ACC112 (cell line): ENCODE data around the gene PDIA3.

ENCODE experiments used
- H2AFZ ChIP-seq: fragments of 200-600 bp; sonication (generic); one replicate; pipeline ENCODE4 v1.6.0; 2017; ENCODE audit warnings: antibody characterized with exemption, low read length; ENCODE audit not compliant: unreplicated experiment
- H3K27ac ChIP-seq: fragments of 200-600 bp; sonication (generic); 2 replicates; pipeline ENCODE4 v1.5.1; 2014; ENCODE audit warnings: low read depth, mild to moderate bottlenecking, antibody characterized with exemption, low read length, moderate library complexity
- H3K27me3 ChIP-seq: fragments of 200-600 bp; sonication (generic); 2 replicates; pipeline ENCODE4 v1.6.1; 2014; ENCODE audit warnings: mild to moderate bottlenecking, antibody characterized with exemption, low read length, moderate library complexity, mixed read lengths; ENCODE audit not compliant: insufficient read depth
- H3K36me3 ChIP-seq: fragments of 200-600 bp; sonication (generic); 2 replicates; pipeline ENCODE4 v1.6.1; 2016; ENCODE audit warnings: mild to moderate bottlenecking, antibody characterized with exemption, low read length, moderate library complexity, mixed read lengths; ENCODE audit not compliant: insufficient read depth
- H3K4me1 ChIP-seq: fragments of 200-600 bp; sonication (generic); one replicate; pipeline ENCODE4 v1.6.1; 2016; ENCODE audit warnings: low read length, mixed read lengths; ENCODE audit not compliant: insufficient read depth, unreplicated experiment, control insufficient read depth
- H3K4me3 ChIP-seq: fragments of 200-600 bp; sonication (generic); 2 replicates; pipeline ENCODE4 v1.5.1; 2014; ENCODE audit warnings: mild to moderate bottlenecking, low read depth, low read length
- H3K79me2 ChIP-seq: fragments of 200-600 bp; sonication (generic); one replicate; pipeline ENCODE4 v1.6.0; 2016; ENCODE audit warnings: low read length; ENCODE audit not compliant: control insufficient read depth, unreplicated experiment, insufficient read depth

PDIA3 gene

DNA sequence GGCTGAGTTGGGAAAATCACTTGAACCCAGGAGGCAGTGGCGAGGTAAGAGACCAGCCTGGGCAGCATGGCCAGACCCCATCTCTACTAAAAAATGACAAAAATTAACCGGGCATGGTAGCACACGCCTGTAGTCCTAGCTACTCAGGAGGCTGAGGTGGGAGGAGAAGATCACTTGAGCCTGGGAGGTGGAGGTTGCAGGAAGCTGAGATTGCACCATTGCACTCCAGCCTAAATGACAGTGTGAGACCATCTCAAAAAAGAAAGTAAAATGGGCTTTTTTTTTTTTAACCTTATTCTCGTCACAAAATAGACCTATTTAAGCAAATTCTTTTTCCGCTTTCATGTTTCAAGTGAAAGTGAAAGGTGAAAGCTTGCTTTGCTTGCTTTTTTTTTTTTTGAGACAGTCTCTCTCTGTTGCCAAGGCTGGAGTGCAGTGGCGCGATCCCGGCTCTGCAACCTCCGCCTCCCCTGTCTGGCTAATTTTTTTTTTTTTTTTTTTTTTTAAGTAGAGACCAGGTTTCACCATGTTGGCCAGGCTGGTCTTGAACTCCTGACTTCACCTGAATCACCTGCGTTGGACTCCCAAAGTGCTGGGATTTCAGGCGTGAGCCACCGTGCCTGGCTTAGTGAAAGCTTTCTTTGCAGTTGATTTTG is 3.6 kb downstream of the PDIA3 start:
- Histone ChIP-seq H3K27me3 (no peaks in the 10 kb centered on the region), H3K79me2 (peaks cover 87% of the 10 kb centered on the region), H3K36me3 (peaks cover 21% of the 10 kb centered on the region), H3K4me1 (peaks cover 17% of the 10 kb centered on the region), H3K27ac (no peak overlapping the region), H2AFZ (no peak overlapping the region), H3K4me3 (peak overlapping the region; percentile 65)

DNA sequence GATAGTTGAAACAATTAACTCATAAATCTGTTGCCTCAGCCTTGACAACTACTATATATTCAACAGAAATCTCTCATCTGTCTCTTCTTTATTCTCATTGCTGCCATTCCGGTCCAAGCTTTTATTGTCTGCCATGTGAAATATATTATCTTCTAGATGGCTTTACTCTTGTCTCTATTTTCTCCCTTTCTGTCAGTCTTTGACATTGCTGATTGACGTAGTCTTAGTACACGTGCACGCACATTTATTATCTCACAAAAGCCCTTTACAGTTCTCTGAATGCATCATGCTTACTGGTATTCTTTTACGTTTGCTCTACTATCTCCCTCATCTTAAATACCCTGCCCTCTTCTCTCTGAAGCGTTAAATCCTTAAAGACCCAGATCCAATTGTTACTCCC is 5.6 kb downstream of the PDIA3 start:
- Histone ChIP-seq H3K4me1 (peaks cover 17% of the 10 kb centered on the region), H3K79me2 (peaks cover 87% of the 10 kb centered on the region), H2AFZ (no peak overlapping the region), H3K4me3 (no peak overlapping the region), H3K27me3 (no peaks in the 10 kb centered on the region), H3K27ac (no peak overlapping the region), H3K36me3 (peaks cover 29% of the 10 kb centered on the region)

DNA sequence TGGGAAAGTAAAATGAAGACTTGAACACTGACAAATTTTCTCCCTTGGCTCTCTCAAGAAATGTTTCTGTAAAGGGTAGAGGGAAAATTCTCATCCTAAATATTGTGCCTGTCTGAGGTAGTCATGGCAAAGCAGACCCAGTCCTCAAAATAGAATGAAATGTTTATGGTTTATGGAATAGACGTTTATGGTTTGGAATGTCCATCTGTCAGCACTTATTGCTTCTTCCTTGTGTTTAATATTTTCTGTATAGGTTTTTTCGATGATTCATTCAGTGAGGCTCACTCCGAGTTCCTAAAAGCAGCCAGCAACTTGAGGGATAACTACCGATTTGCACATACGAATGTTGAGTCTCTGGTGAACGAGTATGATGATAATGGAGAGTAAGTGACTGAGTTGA is 16.6 kb downstream of the PDIA3 start:
- Histone ChIP-seq H3K79me2 (peaks cover 5% of the 10 kb centered on the region), H3K36me3 (peaks cover 47% of the 10 kb centered on the region), H2AFZ (no peak overlapping the region), H3K27me3 (no peaks in the 10 kb centered on the region), H3K4me3 (no peak overlapping the region), H3K27ac (no peak overlapping the region), H3K4me1 (no peaks in the 10 kb centered on the region)

DNA sequence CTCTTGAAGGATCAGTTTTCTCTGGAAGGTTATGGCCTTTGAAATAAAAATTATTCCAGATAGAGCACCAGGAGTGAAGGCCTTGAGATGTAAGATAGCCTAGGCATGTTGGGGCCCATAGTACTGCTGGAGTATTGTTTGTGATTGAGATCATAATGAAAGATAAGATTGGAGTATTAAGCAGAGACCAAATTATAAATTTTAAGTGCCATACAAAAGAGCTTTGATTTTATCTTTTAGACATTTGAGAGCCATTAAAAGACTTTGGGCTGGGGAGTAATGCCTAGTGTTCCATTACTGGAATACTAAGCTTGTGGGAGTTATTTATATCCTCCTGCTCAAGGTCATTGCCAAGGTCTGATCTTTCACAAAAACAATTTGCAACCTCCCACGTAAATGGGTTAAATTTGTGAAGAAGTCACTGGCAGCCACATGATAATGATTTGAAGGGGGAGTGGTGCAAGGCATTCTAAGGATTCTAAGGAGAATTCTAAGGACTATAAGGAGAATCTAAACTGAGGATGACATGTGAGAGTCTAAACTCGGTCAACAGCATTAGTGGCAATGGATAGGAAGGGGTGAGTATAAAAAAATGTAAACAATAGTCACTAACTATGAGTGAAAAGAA is 17.7 kb downstream of the PDIA3 start:
- H3K4me3 ChIP-seq, result no peak overlapping the region
- no peak overlapping the region for H2AFZ ChIP-seq
- no peaks in the 10 kb centered on the region for H3K4me1 ChIP-seq
- H3K79me2 ChIP-seq, result peaks cover 5% of the 10 kb centered on the region
- H3K36me3 ChIP-seq, result peaks cover 50% of the 10 kb centered on the region
- H3K27ac ChIP-seq, result no peak overlapping the region
- H3K27me3 ChIP-seq, result no peaks in the 10 kb centered on the region

DNA sequence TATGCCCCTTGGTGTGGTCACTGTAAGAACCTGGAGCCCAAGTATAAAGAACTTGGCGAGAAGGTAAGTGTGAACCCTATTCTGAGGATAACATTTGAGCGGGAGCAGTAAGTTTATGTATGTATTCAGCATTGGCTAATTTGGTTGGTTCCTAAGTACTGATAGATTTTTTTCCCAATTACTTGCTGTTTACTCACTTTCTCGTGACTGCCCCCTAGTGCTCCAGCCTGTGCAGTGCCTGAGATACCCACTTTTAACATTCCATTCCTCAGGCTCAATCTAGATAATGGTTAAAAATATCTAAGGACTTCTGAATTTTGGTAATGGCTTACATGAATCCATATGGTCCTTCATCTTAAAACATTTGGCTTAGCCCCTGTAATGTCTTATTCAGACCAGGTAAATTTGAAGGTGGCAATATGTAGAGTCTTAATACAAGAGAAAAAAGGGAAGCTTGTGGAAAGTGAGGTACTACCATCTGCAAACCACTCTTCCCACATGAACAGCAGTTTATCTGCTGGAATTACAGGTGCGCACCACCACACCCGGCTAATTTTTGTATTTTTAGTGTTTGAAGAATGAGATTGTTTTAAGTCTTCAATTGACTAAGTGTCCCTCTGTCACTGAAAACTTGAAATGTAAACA is 23.5 kb downstream of the PDIA3 start:
- H3K4me3 ChIP-seq, result no peak overlapping the region
- peaks cover 60% of the 10 kb centered on the region for H3K36me3 ChIP-seq
- no peak overlapping the region for H3K27ac ChIP-seq
- H2AFZ ChIP-seq, result no peak overlapping the region
- no peaks in the 10 kb centered on the region for H3K79me2 ChIP-seq
- no peaks in the 10 kb centered on the region for H3K4me1 ChIP-seq
- H3K27me3 ChIP-seq, result no peaks in the 10 kb centered on the region

DNA sequence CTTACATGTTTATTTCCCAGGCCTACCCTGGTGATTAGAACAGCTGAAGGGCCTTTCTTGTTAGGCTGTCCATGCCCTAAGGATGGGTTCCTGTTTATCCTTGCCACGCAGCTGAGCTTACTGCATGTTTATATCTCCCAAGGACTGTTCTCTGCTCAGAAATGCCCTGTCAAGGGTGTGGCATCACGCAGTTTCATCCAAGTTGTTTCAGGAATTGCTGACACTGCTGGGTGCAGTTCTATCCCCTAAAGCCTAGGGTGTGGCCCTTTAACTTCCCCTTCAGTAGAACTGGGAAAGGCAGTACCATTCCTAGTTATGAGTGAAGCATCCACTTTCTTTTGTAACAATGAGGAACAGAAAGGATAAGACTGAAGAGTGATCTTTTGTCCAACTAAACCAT is 25.6 kb downstream of the PDIA3 start:
- Histone ChIP-seq H3K27ac (no peak overlapping the region), H3K27me3 (no peaks in the 10 kb centered on the region), H3K36me3 (peaks cover 44% of the 10 kb centered on the region), H3K4me3 (no peak overlapping the region), H3K79me2 (no peaks in the 10 kb centered on the region), H2AFZ (no peak overlapping the region), H3K4me1 (peaks cover 7% of the 10 kb centered on the region)

DNA sequence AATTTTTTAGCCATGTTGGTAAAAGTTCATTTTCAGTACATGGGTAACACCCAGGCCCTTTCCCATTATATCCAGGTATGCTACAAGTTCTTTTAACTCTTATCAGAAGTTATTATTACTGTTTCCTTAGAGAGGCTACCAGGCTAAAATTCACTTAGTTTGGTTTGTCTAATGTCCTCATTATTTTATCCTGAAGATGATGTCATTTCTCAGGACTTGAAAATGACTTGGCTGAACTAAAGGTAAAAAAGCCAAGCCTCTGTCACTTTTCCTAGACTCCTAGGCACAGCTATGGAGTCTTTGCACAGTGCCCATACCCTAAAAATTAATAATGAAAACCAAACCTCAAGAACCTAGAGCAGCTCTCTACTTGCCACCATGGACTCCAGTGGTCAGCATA is 26.4 kb downstream of the PDIA3 start:
- Histone ChIP-seq H3K4me3 (no peak overlapping the region), H3K4me1 (peaks cover 7% of the 10 kb centered on the region), H3K36me3 (peaks cover 44% of the 10 kb centered on the region), H3K27me3 (no peaks in the 10 kb centered on the region), H2AFZ (no peak overlapping the region), H3K79me2 (no peaks in the 10 kb centered on the region), H3K27ac (no peak overlapping the region)

DNA sequence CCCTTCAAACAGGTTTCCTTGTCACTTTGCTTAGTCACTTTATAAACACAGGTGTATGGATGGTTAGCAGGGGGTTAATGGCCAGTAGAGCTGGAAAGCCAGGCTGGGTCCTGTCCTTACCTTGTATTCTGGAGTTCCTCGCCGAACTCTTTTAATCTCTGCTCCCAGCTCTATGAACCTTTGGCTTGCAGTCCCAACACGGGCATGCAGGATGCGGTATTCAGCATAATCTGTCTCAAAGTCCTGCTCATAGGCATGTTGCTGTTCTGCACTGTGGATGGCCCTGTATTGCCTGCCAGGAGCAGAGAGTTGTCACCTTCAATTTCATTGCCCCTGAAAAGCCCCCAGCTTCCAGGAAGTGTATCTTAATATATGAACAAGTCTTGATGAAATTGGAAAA is 27.8 kb downstream of the PDIA3 start:
- Histone ChIP-seq H3K4me1 (peaks cover 7% of the 10 kb centered on the region), H3K79me2 (no peaks in the 10 kb centered on the region), H3K27me3 (no peaks in the 10 kb centered on the region), H2AFZ (no peak overlapping the region), H3K27ac (no peak overlapping the region), H3K36me3 (peaks cover 36% of the 10 kb centered on the region), H3K4me3 (no peak overlapping the region)

DNA sequence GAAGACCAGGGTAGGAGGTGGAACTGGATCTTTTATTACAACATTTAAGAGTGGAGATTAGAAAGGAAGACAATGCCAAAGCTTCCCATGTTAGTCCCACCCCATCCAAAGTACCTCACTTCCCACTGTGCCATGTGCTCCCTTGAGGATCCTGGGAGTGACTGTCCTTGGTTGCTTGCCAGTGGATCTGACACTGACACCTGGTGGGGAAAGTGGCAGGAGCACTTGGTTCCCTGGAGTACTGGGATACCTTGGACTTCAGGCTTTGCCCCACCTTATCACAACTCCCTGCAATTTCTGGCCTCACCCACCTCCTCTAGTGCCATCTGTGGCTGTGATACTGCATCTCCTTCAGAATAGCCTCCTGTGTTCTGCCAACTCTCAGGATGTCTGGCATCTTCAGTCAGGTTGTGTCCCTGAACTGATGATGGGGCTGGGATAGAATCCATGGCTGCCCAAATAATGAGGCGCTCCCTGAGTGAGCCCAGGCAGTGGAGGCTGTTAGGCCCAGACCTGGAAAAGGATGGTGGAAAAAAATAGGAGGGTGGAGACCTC is 29.2 kb downstream of the PDIA3 start:
- Histone ChIP-seq H2AFZ (no peak overlapping the region), H3K36me3 (peaks cover 26% of the 10 kb centered on the region), H3K4me3 (no peak overlapping the region), H3K4me1 (peaks cover 7% of the 10 kb centered on the region), H3K27me3 (no peaks in the 10 kb centered on the region), H3K27ac (0 out of 2 replicates have a peak overlapping the region, but pooled peaks have one; percentile 7), H3K79me2 (no peaks in the 10 kb centered on the region)

DNA sequence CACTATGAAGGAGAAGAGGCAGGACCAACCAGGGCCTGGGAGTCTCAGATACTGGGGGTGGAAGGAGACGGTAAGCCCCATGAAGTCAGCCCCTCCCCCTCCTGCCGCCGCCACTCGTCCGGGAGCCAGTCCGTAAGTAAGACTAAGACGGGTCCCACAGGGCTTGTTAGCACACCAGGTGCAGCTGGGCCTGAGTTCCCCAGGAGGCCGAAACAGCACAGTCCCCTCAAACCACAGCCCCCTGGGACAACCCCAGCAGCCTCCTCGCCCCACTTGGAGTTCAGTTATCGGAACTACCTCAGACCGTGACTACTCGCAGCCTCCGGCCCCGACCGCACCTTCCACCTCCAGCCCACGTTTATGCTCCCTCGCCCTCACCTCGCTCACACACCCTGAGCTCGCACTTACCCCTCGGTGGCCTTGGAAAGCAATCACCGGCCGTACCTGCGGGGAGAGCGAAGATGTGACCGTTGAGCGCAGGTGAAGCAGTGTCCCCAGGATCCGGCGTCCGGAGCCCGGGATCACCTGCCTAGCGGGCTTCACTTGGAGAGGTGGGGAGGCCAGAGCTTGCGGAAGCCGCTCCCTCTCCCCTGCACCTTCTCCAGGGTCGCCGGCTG is 30.0 kb downstream of the PDIA3 start:
- peaks cover 20% of the 10 kb centered on the region for H3K36me3 ChIP-seq
- H2AFZ ChIP-seq, result no peak overlapping the region
- peak overlapping the region; percentile 84 for H3K4me3 ChIP-seq
- no peaks in the 10 kb centered on the region for H3K27me3 ChIP-seq
- peaks cover 7% of the 10 kb centered on the region for H3K4me1 ChIP-seq
- no peak overlapping the region for H3K27ac ChIP-seq
- H3K79me2 ChIP-seq, result no peaks in the 10 kb centered on the region
